SK-N-SH (cell line): ENCODE results near the gene SPATA12.

Experiments
- EP300 ChIP-seq, 2 experiments: IDR thresholded peaks; 2 replicates each; pipeline versions ENCODE4 v1.4.0 to v1.6.1; 2012; ENCODE audit warnings: borderline replicate concordance in 1 of 2, low read depth in 1 of 2, low read length in 1 of 2
- EZH2phosphoT487 ChIP-seq: fragments of 200-600 bp; sonication (generic); IDR thresholded peaks from 2 replicates; pipeline ENCODE4 v1.6.1; 2017; ENCODE audit warnings: low read depth, mixed run types, mild to moderate bottlenecking, antibody characterized with exemption, moderate library complexity, borderline replicate concordance
- GABPA ChIP-seq: IDR thresholded peaks from 2 replicates; pipeline ENCODE4 v1.4.0; 2012; ENCODE audit warnings: low read depth, mild to moderate bottlenecking
- POLR2AphosphoS5 ChIP-seq: IDR thresholded peaks from 2 replicates; pipeline ENCODE4 v1.6.1; 2012; ENCODE audit warnings: low read depth, low read length
- RAD21 ChIP-seq: IDR thresholded peaks from 2 replicates; pipeline ENCODE4 v1.6.1; 2012; ENCODE audit warnings: mild to moderate bottlenecking, low read length
- SIN3A ChIP-seq: IDR thresholded peaks from 2 replicates; pipeline ENCODE4 v1.6.1; 2012; ENCODE audit warnings: low read depth, mild to moderate bottlenecking, low read length, moderate library complexity, borderline replicate concordance
- TCF12 ChIP-seq: IDR thresholded peaks from 2 replicates; pipeline ENCODE4 v1.4.0; 2012
- TF ChIP-seq, protein P1 (sequence below): fragments of 200-600 bp; sonication (generic); IDR thresholded peaks from 2 replicates; pipeline ENCODE4 v1.6.1; 2017; ENCODE audit warnings: antibody characterized with exemption, mild to moderate bottlenecking, moderate library complexity

DNA sequence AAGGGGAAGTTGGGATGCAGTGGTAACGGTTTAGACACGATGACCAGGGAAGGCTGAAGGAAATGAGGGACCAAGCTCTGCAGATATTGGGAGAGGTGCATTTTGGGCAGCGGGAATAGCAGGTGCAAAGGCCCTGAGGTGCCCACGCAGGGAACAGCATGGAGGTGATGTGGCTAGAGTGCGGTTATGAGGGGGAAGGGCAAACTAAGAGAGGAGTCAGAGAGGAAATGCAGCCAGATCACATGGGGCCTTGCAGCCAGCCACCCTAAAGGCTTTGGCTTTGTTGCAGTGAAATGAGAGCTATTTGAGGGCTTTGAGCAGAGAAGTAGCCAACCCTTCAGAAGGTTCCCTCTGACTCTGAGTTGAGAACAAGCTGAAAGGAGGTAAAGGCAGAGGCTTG is 2.6 kb downstream of the SPATA12 start:
- TF ChIP-seq, protein P1, sequence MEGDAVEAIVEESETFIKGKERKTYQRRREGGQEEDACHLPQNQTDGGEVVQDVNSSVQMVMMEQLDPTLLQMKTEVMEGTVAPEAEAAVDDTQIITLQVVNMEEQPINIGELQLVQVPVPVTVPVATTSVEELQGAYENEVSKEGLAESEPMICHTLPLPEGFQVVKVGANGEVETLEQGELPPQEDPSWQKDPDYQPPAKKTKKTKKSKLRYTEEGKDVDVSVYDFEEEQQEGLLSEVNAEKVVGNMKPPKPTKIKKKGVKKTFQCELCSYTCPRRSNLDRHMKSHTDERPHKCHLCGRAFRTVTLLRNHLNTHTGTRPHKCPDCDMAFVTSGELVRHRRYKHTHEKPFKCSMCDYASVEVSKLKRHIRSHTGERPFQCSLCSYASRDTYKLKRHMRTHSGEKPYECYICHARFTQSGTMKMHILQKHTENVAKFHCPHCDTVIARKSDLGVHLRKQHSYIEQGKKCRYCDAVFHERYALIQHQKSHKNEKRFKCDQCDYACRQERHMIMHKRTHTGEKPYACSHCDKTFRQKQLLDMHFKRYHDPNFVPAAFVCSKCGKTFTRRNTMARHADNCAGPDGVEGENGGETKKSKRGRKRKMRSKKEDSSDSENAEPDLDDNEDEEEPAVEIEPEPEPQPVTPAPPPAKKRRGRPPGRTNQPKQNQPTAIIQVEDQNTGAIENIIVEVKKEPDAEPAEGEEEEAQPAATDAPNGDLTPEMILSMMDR = no peak
- TF ChIP-seq RAD21 (no peak), TCF12 (no peak), EP300 (IDR thresholded peaks at IDR 0.05; ENCODE audit: borderline replicate concordance in 1 of 2, low read depth in 1 of 2, low read length in 1 of 2) (no peak), POLR2AphosphoS5 (no peak), GABPA (no peak), EZH2phosphoT487 (no peak), SIN3A (no peak)
